Retinal pigment epithelial cell (primary cell): ENCODE measurements around the gene SETD5.

Experiments used
- DNase-seq: peaks from one replicate; pipeline ENCODE4 v3.0.0-alpha.2; 2010; ENCODE audit warnings: low read depth
- H3K4me3 ChIP-seq: 2 replicates; pipeline ENCODE4 v1.5.1; 2011; ENCODE audit warnings: mild to moderate bottlenecking, low read length, control low read depth, moderate library complexity
- TF ChIP-seq, protein P1 (sequence below): conservative IDR thresholded peaks from 2 replicates; pipeline ENCODE4 v1.5.1; 2011; ENCODE audit warnings: low read depth, low read length, control low read depth, inconsistent platforms

SETD5 gene

DNA sequence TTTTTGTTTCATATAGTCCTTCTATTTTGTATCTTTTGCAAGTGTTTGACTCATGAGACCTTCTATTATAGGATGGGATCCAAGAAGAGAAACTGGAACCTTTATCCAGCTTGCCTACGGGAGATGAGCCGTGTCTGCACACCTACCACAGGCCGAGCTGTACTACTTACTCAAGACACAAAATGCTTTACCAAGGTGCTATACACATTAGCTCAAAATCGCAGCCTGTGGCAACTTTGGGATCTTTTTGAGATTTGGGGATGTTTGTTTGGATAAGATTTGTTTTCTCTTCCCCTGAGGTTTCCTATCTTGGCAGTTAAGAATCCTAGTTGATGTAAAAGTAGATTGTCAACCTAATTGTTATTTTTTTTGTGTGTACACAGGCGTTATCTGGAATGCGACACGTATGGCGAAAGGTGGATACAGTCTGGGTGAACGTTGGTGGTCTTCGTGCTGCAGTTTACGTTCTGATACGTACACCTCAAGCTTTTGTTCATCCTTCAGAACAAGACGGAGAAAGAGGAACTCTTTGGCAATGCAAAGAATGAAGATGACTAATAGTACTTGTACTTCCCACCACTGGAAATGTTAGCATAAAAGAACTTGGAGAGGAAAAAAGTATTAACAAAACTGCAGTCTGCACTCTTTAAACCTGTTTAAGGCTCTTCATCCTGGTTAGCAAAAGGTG lies 13.1 kb upstream of the SETD5 start:
- DNase-seq, result no peak
- no peak overlapping the region for H3K4me3 ChIP-seq
- TF ChIP-seq, protein P1, sequence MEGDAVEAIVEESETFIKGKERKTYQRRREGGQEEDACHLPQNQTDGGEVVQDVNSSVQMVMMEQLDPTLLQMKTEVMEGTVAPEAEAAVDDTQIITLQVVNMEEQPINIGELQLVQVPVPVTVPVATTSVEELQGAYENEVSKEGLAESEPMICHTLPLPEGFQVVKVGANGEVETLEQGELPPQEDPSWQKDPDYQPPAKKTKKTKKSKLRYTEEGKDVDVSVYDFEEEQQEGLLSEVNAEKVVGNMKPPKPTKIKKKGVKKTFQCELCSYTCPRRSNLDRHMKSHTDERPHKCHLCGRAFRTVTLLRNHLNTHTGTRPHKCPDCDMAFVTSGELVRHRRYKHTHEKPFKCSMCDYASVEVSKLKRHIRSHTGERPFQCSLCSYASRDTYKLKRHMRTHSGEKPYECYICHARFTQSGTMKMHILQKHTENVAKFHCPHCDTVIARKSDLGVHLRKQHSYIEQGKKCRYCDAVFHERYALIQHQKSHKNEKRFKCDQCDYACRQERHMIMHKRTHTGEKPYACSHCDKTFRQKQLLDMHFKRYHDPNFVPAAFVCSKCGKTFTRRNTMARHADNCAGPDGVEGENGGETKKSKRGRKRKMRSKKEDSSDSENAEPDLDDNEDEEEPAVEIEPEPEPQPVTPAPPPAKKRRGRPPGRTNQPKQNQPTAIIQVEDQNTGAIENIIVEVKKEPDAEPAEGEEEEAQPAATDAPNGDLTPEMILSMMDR, result no peak

DNA sequence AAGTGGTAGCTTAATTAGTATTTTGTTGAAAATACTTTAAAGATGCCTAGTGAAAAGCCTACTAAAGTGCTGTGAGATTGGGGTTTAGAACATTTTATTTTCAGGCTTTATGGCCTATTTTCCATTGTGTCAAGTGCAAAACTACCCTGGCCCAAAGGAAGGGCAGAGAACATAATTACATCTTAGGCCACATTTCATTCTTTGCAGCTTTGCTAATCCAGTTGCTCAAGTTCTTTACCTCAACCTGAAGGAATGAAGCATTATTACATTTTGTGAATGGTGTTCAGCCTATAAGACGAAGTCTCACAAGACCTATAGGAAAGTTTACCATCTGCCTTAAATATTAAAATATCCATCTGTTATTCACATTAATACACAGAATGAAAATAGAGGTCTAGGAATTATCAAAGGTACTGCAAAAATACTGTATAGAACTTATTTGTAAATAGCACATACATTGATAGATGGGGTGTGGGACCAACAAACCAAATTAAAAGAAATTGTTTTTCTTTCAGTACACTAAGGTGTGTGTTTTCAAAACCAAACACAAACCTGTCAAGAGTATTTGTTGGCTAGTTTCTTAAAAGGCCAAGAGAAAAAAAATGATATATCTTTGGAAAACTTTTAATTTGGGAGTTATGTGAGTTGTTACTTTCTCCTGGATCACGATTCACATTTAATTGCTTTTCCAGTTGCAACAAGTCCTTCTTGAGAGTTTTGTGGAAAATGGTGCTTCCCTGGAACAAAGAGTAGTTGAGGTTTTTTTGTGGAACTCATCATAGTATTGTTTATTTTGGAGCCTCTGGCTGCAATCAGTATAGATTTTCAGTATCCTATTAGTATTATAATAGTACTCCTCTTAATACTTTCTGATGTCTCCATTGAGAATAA lies 12.0 kb upstream of the SETD5 start:
- no peak for DNase-seq
- no peak overlapping the region for H3K4me3 ChIP-seq
- TF ChIP-seq, protein P1, result no peak

DNA sequence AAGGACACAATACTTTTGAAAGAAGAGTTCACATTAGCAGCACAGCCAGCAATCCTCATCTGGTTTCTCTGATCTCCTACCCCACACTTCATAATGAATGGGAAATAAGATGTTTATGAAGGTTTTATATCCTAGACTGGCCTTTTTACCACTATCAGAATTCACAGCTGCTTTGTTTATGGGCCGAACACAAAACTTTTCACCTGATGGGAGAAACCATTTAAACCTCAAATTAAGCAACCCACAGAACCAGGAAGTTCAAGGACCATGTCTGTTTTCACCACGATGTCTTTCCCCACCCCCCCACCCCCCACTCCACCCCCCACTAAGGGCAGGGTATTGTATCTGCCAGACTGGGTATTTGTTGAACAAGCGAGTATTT lies 11.3 kb upstream of the SETD5 start:
- no peak for DNase-seq
- TF ChIP-seq, protein P1, result no peak
- H3K4me3 ChIP-seq, result no peak overlapping the region

DNA sequence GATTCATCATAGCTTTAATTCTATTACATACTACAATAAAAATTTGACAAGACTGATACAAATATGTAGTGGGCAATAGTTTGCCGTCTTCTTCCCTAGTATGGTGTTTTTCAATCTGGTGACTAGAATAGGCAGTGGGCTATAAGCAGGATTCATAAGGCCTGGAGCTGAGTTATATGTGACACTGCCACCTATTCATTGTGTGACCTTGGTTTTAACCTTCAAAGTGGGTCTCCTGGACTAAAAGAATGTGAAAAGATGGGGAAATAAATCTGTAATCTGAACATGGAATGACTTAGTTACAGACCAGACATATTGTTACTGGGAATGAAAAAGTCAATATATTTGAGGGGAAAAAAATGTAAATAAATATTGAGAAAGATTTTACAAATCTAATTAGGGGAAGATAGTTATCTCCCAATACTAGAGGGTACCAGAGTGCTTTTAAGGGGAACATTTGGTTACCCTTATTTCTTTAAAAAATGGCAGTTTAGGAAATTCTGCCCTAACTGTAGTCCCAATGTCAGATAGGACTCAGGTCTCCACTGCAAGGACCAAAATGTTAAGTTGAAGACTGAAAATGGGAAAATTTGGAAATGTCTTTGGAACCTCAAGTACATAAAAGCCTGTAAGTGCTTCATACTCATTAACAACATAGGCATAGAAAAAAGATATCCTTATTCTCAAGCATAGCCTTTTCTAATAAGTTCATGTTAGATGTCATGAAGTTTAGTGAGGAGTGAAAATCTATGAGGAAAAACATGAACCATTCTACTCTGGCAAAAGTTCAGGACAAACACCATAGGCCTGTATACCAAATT lies 10.7 kb upstream of the SETD5 start:
- TF ChIP-seq, protein P1, result no peak
- no peak overlapping the region for H3K4me3 ChIP-seq
- no peak for DNase-seq

DNA sequence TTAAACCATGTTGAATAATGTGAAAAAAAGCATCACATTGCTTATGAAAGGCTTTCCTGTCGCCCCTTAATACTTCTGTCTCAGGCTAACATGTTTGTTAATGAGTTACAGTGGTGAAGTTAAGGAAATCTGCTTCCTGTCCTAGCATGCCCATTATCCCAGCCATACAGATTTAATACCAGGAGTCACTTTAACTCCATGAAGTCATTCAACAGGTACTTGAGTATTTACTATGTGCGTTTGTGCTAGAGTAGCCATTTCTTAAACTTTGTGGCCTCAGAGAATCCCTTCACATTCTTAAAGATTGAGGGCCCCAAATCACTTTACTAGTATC lies 10.1 kb upstream of the SETD5 start:
- TF ChIP-seq, protein P1, result no peak
- no peak for DNase-seq

DNA sequence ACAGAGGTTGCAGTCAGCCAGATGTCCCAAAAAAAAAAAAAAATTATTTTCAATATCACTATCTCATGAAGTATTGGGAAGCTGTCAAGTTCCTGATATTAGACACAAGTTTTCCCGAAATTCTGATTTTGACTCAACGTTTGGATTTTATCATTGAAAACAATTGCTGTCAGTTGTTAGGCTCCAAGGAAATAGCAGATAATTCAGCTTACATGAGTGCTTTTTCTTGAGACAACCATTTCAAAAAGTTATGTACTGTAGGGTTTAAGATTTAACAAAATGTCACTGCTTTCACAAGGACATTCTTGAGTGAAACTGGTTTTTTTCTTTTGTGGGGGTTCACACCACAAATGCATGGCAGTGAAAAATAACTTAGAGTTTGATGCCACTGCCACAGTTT lies 9.3 kb upstream of the SETD5 start:
- DNase-seq, result no peak
- TF ChIP-seq, protein P1, result no peak
- no peak overlapping the region for H3K4me3 ChIP-seq

More for the DNA sequence above, 10.1 kb upstream of the SETD5 start:
- no peak overlapping the region for H3K4me3 ChIP-seq
